GM21529 (cell line): ENCODE measurements around the gene FSCN2.
"Not testable (repeated sequence)": the region's sequence is repeated elsewhere in the genome, so short reads cannot be mapped to it uniquely, and the experiment has no call there.

Experiments
- ATAC-seq: cut with Tn5 transposase; IDR thresholded peaks from one replicate; pipeline ENCODE4 v1.9.1; 2021; ENCODE audit not compliant: unreplicated experiment

The FSCN2 gene

GRCh38 chr17:81524039-81524864, 3.9 kb upstream of the FSCN2 start:
- ATAC-seq, result no peak

DNA sequence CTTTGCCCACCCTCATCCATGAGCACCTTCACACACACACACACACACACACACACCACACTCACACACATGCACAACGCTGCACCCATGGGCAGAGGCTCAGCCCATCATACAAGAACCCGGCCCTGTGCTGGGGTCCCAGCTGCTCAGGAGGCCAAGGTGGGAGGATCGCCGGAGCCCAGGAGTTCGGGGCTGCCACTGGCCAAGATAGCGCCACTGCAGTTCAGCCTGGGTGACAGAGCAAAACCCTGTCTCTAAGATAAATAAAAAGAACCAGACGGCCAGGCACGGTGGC, 3.4 kb upstream of the FSCN2 start:
- no peak for ATAC-seq

GRCh38 chr17:81526662-81527571, 1.3 kb upstream of the FSCN2 start:
- ATAC-seq, result no peak

DNA sequence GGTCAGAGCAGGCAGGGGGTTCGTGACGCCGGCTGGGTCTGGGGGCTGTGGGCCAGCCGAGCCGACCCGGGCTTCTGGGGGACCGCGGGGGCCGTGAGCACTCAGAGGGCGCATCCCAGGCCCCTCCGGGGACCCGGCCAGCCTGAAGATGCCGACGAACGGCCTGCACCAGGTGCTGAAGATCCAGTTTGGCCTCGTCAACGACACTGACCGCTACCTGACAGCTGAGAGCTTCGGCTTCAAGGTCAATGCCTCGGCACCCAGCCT, 140 bp downstream of the FSCN2 start:
- no peak for ATAC-seq

- ATAC-seq, result no peak
Measured at GRCh38 chr17:81528651-81529436, 667 bp downstream of the FSCN2 start.

DNA sequence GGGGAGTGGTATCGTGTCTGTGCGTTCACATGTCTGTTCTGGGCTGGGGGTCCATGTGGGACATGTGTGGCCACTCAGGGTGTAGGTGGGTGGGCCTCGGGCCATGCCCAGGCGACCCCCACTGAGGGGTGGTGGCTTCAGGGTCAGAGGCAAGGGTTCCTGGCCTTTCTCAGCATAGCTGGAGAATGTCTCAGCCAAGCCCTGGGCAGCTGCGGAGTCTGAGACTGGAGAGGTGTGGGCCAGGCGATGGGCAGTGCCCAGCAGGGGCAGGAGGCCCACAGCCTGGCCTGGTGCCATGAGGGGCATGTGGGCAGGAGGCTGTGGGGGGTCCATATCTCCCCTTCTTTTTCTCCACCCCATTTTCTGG, 1.2 kb downstream of the FSCN2 start:
- no peak for ATAC-seq

DNA sequence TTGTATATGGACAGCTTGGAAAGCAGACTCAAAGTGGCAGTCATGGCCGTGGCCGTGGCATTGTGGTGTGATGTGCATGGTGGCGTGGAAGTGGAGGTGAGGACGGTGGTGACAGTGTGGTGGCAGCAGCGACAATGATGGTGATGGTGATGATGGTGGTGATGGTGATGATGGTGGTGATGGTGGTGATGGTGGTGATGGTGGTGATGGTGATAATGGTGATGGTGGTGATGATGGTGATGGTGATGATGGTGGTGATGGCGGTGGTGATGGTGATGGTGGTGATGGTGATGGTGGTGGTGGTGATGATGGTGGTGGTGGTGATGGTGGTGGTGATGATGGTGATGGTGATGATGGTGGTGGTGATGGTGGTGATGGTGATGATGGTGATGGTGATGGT, 2.8 kb downstream of the FSCN2 start:
- not testable (repeated sequence) for ATAC-seq

GRCh38 chr17:81531998-81532404, 3.8 kb downstream of the FSCN2 start:
- ATAC-seq, result not testable (repeated sequence)

GRCh38 chr17:81532490-81533287, 4.5 kb downstream of the FSCN2 start:
- no peak for ATAC-seq

DNA sequence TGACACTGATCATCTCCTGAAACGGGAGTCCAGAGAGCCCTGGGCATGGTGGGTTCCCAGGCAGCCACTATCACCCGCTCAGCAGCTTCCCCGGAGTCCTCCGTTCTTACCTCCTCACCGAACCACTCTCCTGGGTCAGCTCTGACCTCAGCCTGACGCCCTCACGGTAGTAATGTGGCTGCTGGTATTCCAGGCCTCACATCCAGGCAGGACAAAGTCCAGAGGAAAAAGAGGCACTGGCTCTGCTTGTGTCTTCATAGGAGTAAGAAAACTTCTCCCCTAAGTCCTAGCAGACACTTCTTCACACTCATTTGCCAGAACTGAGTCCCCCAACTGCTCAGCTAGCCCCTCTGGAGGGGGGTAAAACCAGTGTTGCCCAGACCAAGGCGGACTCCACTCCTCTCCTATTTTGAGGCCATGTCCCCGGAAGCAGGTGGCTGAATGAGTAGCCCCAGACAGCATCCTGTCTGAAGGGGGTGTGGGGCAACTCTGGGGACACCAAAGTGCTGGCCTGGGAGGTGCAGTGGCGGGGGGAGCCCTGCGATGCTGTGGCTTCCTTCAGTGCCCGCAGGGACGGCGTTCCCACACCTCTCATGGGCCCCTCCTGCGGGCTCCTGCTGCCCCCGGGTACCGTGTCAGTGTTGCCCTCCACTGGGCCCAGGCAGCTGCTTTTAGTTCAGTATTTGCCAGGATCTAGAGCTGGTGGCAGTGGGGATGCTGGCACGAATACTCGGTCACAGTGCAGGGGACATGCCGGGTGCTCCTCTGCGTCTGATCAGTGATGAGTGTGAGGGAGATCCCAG, 5.4 kb downstream of the FSCN2 start:
- no peak for ATAC-seq

DNA sequence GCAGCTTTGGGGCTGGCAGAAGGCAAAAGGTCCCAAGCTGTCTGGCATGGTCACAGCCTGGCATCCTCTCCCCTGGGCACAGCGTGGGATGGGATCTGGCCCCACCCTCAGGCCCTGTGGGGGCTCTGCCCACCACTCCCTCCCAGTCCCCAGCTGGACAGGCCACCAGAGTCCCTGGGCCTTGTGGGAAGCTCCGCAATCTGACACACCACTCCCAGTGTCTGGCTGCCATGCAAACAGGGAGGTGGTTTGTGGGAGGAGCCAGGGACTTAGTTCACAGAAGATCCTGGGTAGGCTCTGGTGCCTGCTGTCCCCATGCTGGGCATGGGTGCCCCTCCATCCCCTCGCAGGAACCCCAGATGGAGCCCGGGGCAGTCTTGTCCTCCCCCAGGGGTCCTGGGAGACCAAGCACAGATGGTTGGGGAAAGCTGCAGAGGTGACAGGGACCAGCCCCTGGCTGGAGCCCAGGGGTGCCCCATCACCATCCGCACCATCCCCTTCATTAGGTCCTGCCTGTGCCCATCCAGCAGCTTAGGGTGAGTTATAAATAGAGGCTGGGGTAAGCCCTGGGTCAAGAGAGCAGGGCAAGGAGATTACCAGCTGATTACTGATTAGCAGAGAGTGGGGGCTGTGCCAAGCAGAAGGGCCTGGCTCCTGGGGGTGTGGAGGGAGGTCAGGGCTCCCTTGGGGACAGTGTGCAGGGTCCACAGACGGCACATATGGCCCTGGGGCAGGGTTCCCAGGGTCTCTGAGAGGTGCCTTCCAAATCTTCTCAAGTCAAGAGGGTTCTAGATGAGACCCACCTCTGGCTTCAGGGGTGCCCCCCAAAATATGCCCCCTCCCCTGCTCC, 6.2 kb downstream of the FSCN2 start:
- no peak for ATAC-seq

DNA sequence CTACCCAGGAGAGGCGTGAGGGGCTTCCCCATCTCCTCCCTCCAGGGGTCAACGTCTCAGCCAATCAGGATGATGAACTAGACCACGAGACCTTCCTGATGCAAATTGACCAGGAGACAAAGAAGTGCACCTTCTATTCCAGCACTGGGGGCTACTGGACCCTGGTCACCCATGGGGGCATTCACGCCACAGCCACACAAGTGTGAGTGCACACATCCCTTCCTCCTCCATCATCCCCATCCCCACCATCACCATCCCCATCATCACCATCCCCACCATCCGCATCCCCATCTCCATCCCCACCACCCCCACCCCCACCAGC, 6.8 kb downstream of the FSCN2 start:
- ATAC-seq, result no peak

GRCh38 chr17:81535480-81536298, 7.5 kb downstream of the FSCN2 start:
- no peak for ATAC-seq

- no peak for ATAC-seq
Measured at GRCh38 chr17:81536299-81537290, 8.4 kb downstream of the FSCN2 start.

GRCh38 chr17:81537343-81537855, 9.2 kb downstream of the FSCN2 start:
- ATAC-seq, result no peak

GRCh38 chr17:81537856-81538555, 9.8 kb downstream of the FSCN2 start:
- ATAC-seq, result no peak
